ENCODE measurements around the gene SCGB3A2. TPM values are rescaled to one million over a fixed set of nuclear protein-coding genes. Genes with fewer than 3 reads are reported as not detected.

Gene SCGB3A2
- total RNA-seq, 6 experiments from 2014 or later = not detected

DNA sequence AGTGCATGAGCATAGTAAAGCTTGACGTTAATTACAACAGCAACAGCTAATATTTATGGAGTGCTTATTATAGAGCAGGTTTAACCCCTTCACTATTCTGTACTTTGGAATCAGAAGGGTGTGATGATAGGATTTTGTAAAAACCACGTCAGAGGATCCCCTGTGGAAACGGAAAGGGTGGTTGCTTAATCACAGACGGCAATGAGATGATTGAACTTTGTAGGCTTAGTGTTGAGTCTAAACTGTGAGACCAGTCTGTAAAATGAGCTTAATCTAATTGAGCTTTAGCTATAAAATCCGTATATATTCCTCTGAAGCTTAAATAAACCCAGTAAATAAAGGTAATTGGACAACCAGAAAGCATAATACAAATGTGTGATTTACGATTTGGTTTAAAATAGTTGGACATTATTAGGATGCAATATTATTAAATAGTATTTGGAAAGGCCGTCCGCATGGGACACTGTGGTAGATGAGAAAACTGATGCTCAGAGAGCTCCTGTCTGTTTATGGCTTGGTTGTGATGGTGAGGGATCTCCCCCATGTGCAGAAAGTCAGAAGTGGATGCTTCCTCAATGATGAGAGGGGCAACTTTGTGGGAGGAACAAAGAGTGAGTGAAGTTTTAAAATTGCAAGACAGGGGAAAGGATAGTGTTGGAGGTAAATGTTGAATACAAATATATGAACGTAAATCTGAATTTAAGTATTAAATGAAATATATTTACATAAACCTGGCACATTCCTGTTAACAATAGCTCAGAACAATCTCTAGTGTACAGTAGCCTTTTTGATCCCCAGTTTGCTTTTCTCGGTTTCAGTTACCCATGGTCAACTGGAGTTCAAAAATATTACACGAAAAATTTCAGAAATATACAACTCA is 23.4 kb upstream of the SCGB3A2 start:
- Histone ChIP-seq H3K4me1 (peaks cover 0 to under 1% (median 0%) of the 10 kb centered on the region in 4 donors), H3K36me3 (no peaks in the 10 kb centered on the region), H3K9me3 (no peaks in the 10 kb centered on the region), H3K4me3 (no peak overlapping the region), H3K27ac (no peak overlapping the region), H3K27me3 (no peaks in the 10 kb centered on the region)
- TF ChIP-seq, protein P1, sequence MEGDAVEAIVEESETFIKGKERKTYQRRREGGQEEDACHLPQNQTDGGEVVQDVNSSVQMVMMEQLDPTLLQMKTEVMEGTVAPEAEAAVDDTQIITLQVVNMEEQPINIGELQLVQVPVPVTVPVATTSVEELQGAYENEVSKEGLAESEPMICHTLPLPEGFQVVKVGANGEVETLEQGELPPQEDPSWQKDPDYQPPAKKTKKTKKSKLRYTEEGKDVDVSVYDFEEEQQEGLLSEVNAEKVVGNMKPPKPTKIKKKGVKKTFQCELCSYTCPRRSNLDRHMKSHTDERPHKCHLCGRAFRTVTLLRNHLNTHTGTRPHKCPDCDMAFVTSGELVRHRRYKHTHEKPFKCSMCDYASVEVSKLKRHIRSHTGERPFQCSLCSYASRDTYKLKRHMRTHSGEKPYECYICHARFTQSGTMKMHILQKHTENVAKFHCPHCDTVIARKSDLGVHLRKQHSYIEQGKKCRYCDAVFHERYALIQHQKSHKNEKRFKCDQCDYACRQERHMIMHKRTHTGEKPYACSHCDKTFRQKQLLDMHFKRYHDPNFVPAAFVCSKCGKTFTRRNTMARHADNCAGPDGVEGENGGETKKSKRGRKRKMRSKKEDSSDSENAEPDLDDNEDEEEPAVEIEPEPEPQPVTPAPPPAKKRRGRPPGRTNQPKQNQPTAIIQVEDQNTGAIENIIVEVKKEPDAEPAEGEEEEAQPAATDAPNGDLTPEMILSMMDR (IDR thresholded peaks at IDR 0.05) = no peak
- no peak for TF ChIP-seq POLR2A (IDR thresholded peaks at IDR 0.05)
- intact Hi-C loops (cut with DNase I) = no loop called here
- WGBS (ENCODE audit: insufficient coverage, low coverage, low lambda C conversion rate, missing lambda C conversion rate) = 52% methylated on average over 11 of the region's 11 CpGs
- ATAC-seq = peak in 2 of 4 donors; percentile 30 to 50
- DNase-seq = no peak

DNA sequence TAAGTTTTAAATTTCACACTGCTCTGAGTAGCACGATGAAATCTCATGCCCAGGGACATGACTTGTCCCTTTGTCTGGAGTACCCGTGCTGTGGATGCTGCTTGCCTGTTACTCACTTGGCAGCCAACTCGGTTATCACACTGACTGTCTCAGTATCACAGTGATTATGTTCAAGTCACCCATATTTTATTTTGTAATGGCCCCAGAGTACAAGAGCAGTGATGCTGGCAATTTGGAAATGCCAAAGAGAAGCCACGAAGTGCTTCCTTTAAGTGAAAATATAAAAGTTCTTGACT is 22.8 kb upstream of the SCGB3A2 start:
- Histone ChIP-seq H3K4me1 (peaks cover 0 to 5% (median 0%) of the 10 kb centered on the region in 4 donors), H3K36me3 (no peaks in the 10 kb centered on the region), H3K27me3 (no peaks in the 10 kb centered on the region), H3K9me3 (no peaks in the 10 kb centered on the region), H3K4me3 (no peak overlapping the region), H3K27ac (no peak overlapping the region)
- WGBS (ENCODE audit: insufficient coverage, low coverage, low lambda C conversion rate, missing lambda C conversion rate) = 41% methylated on average over 4 of the region's 4 CpGs
- TF ChIP-seq POLR2A (IDR thresholded peaks at IDR 0.05) = no peak
- TF ChIP-seq, protein P1 (IDR thresholded peaks at IDR 0.05) = no peak
- DNase-seq (no peak), ATAC-seq (no peak)
- intact Hi-C loops (cut with DNase I) = no loop called here

- Histone ChIP-seq H3K27me3 (no peaks in the 10 kb centered on the region), H3K4me1 (peaks cover 0 to 5% (median 0%) of the 10 kb centered on the region in 4 donors), H3K27ac (no peak overlapping the region), H3K9me3 (no peaks in the 10 kb centered on the region), H3K36me3 (no peaks in the 10 kb centered on the region), H3K4me3 (no peak overlapping the region)
- TF ChIP-seq POLR2A (IDR thresholded peaks at IDR 0.05) = no peak
- TF ChIP-seq, protein P1 (IDR thresholded peaks at IDR 0.05) = no peak
- ATAC-seq (no peak), DNase-seq (no peak)
- intact Hi-C loops (cut with DNase I) = no loop called here
Observed at GRCh38 chr5:147856801-147857200, 21.7 kb upstream of the SCGB3A2 start.

GRCh38 chr5:147857302-147858129 is 21.0 kb upstream of the SCGB3A2 start:
- TF ChIP-seq, protein P1 (IDR thresholded peaks at IDR 0.05) = peak; percentile 77 to 81 (median 79)
- TF ChIP-seq POLR2A (IDR thresholded peaks at IDR 0.05) = no peak
- H3K27me3 ChIP-seq = no peaks in the 10 kb centered on the region
- intact Hi-C loops (cut with DNase I) = no loop called here
- H3K9me3 ChIP-seq = no peaks in the 10 kb centered on the region
- DNase-seq (peak in 2 of 3 donors; percentile 33 to 52), ATAC-seq (peak; percentile 81 to 86 (median 84))
- WGBS (ENCODE audit: insufficient coverage, low coverage, low lambda C conversion rate, missing lambda C conversion rate) = 0% methylated on average over 2 of the region's 2 CpGs
- H3K4me3 ChIP-seq = no peak overlapping the region
- no peak overlapping the region for H3K27ac ChIP-seq
- peaks cover 0 to 5% (median 0%) of the 10 kb centered on the region in 4 donors for H3K4me1 ChIP-seq
- no peaks in the 10 kb centered on the region for H3K36me3 ChIP-seq

All from right lobe of liver (tissue), 6 donors.